ENCODE results near the gene TMBIM4.
A peak's percentile ranks its signal among the peaks of the same experiment; 100 is the strongest.
"Not testable (repeated sequence)": the region's sequence is repeated elsewhere in the genome, so short reads cannot be mapped to it uniquely, and the experiment has no call there.

TMBIM4 gene

DNA sequence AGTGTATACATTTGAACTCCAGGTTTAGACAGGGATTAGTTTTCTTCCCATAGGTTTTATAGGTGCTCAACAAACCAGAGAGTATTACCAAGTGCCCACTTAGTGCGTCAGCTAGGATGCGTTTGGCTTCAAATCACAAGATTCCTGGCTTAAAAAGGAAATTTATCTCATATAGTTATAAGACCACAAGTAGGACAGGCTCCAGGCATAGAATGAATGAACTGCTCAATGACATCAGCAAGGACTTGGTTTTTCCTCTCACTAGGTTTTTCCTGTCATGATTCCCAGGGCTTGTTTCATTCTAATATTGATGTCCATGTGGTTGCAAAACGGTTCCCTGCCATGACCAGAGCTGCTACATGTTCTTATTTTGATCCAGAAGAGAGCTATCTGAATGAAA lies 13.2 kb upstream of the TMBIM4 start:
- no peak for FAIRE-seq

DNA sequence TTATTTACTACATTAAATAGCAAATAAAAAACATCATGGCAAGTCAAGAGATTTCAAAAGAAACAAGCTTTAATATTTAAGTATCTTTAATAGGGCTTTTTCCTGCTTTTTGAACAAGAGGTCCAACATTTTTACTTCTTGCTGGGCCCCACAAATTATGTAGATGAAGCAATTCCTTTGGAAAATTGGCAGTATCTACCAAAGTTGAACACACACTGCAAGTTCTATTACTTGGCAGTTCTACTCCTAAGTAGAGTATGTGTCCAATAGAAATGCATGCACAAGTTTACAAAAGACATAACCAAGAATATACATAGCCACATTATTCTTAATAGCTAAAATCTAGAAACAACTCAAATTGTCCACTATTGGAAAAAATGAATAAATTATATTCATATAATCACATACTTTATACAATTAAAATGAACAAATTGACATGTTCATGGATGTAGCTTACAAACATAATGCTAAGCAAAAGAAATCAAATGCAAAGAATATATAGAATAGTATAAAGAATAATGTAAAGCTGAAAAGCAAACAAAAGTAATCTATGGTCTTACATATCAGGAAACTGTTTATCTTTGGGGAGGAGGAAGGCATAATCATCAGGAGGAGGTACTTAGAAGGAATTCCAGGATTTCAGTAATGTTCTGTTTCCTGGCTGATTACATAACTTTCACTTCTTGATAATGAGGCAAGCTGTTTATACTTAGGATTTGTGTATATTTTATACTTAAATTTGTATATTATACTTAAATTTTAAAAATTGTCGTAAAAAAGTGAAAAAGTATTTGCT lies 6.5 kb upstream of the TMBIM4 start:
- FAIRE-seq = peak; percentile 44

DNA sequence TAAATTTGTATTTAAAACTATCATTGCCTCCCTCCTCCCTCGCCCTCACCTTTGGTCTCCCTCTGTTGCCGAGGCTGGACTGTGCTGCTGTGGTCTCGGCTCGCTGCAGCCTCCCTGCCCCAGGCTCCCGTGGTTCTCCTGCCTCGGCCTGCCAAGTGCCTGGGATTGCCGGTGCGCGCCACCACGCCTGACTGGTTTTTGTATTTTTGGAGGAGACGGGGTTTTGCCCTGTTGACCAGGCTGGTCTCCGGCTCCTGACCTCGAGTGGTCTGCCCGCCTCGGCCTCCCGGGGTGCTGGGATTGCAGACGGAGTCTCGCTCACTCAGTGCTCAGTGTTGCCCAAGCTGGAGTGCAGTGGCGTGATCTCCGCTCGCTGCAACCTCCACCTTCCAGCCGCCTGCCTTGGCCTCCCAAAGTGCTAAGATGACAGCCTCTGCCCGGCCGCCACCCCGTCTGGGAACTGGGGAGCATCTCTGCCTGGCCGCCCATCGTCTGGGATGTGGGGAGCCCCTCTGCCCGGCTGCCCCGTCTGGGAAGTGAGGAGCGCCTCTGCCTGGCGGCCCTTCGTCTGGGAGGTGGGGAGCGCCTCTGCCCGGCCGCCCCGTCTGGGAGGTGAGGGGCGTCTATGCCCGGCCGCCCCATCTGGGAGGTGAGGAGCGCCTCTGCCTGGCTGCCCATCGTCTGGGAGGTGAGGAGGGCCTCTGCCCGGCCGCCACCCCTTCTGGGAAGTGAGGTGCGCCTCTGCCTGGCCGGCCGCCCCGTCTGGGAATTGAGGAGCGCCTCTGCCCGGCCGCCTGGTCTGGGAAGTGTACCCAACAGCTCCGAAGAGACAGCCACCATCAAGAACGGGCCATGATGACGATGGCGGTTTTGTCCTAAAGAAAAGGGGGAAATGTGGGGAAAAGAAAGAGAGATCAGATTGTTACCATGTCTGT lies 4.9 kb upstream of the TMBIM4 start:
- FAIRE-seq = not testable (repeated sequence)

DNA sequence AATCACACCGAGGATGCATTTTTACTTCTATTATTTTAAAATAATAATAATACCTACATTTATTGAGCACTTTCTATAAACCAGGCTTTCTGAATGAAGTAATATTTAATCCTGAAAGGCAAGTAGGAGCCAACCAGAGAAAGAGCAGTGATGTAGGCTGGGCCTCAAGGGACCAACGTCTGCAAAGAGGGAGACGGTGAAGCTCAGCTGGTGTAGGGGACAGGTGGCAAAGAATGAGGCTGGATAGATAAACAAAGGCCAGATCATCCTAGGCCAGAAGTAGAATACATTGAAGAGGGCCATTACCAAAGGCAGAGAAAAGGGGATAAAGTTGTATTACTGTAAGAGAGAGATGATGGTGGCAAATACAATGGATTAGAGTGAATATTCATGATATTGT lies 810 bp upstream of the TMBIM4 start:
- FAIRE-seq = no peak

DNA sequence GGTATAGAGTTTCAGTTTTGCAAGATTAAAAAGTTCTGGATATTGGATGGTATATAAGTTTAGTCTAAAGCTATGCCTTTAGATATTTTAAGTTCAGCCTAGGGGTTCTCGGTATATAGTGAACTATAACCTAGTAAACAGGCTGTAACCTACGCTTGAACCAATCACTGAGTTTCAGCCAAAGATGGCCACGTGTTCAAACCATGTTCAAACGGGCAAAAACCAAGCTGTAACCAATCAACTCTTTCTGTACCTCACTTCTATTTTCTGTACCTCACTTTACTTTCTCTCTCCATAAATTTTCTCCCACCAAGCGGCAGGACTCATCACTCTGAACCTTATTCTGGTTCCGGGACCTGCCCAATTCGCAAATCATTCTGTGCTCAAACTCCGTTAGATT lies 1.4 kb downstream of the TMBIM4 start:
- no peak for FAIRE-seq

DNA sequence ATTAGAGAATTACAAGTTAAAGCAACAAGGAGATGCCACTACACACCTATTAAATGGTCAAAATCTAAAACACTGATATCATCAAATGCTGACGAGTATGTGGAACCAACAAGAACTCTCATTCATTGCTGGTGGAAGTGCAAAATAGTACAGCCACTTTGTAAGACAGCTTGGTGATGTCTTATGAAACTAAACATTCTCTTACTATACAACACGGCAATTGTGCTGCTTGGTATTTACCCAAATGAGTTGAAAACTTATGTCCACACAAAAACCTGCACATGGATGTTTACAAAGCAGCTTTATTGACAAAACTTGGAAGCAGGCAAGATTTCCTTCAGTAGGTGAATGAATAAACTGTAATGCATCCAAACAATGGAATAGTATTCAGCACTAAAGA lies 3.2 kb downstream of the TMBIM4 start:
- FAIRE-seq = no peak

DNA sequence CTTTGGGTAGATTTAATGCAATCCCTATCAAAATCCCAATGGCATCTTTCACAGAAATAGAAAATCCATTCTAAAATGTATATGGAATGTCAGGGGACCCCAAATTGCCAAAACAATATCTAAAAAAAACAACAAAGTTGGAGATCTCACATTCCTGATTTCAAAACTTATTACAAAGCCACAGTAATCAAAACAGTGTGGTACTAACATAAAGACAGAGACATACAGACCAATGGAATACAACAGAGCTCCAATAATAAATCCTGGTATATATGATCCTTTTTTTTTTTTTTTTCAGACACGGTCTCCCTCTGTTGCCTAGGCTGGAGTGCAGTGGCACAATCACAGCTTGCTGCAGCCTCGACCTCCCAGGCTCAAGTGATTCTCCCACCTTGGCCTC lies 4.7 kb downstream of the TMBIM4 start:
- no peak for FAIRE-seq

DNA sequence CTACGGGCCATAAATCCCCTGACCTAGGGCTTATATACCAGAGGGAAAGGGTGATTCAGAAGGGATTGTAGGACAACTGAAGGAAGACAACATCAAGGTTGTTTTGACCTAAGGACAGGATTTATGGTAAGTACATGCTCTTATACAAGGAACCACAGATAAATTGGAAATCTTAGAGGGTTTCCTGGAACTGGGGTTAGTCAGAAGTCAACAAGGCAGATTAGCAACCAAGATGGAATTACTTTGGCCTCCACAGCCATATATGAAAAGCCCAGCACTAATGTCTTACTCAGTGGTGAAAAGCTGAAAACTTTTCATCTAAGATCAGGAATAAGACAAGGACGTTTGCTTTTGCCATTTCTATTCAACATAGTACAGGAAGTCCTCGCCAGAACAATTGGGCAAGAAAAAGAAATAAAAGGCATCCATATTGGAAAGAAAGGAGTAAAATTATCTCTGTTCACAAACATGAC lies 5.4 kb downstream of the TMBIM4 start:
- FAIRE-seq = no peak

DNA sequence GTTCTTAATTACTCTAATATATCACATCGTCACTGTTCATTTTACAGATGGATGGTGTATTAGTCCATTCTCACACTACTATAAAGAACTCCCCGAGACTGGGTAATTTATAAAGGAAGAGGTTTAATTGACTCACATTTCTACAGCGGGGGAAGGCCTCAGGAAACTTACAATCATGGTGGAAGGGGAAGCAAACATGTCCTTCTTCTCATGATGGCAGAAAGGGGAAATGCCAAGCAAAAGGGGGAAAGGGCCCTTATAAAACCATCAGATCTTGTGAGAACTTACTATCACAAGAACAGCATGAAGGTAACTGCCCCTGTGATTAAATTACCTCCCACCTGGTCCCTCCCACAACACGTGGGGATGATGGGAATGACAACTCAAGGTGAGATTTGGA lies 6.5 kb downstream of the TMBIM4 start:
- FAIRE-seq = no peak

DNA sequence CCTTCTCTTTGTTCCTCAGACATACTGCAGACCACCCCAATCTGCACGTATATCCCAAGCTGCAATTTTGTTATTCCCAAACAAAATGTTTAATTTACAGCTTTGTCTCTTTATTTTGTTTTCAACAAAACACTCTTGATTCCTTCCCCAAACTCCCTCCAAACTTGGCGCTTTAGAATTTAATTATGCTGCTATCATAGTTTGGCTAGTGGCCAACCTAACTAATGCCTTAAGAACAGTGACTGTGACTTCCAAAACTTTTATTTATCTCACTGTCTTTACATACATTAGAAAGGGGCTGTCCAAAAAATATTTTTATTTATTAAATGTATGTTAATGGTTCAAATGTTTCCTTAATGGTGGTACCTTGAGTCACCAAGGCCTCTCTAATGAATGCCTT lies 7.1 kb downstream of the TMBIM4 start:
- FAIRE-seq = no peak

DNA sequence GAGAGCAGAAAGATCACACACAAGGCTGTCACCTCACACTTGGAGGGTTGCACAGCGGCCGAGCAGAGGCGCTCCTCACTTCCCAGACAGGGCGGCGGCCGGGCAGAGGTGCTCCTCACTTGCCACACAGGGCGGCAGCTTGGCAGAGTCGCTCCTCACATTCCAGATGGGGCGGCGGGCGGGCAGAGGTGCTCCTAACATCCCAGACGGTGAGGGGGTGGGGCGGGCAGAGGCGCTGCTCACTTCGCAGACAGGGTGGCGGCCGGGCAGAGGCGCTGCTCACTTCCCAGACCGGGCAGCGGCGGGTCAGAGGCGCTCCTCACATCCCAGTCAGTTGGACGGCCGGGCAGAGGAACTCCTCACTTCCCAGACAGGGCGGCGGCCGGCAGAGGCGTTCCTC lies 9.1 kb downstream of the TMBIM4 start:
- no peak for FAIRE-seq

DNA sequence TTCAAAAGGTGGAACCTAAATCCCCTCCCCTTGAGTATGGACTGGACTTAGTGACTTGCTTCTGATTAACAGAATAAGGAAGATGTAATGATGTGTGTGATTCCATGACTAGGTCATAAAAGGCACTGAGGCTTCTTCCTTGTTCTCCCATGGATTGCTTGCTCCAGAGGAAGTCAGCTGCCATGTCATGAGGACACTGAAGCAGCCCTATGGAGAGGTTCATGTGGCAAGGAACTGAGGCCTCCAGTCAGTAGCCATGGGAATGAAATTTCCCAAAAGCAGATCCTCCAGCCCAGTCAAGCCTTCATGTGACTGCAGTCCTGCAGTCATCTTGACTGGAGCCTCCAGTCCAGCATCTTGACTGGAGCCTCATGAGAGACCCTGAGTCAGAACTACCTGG lies 10.7 kb downstream of the TMBIM4 start:
- FAIRE-seq = no peak

DNA sequence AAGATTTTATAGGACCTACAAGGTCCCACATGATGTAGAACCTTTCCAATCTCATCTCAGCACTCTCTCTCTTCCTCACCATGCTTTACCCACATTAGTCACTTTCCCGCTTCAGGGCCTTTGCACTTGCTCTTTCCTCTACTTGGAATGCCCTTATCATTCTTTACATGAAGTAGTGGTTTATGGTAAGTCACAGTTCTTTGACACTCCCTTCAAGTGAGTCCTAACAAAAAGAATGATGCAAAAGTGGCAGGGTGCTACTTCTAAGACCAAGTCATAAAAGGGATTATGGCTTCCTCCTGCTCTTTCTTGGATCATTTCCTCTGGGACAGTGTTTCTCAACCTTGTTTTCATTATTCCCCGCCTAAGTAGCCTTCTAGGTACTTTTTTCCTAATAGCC lies 13.1 kb downstream of the TMBIM4 start:
- no peak for FAIRE-seq

DNA sequence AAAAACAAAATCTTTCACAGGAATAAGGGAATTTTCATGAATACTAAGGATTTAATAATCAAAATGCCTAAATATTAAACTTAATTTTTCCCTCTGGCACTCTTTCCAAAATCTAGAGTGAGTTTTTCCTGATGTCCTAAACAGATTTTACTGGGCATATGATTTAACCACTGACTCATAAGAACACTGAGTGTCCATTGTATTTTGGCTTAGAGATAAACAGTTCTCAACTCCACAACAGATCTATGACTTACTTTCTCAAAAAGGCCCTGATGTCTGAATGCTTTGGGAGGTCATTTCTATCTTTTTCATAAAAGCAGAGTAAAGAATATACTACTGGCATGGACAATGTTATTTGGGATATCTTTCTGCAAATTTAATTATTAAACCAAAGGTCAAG lies 15.0 kb downstream of the TMBIM4 start:
- no peak for FAIRE-seq

DNA sequence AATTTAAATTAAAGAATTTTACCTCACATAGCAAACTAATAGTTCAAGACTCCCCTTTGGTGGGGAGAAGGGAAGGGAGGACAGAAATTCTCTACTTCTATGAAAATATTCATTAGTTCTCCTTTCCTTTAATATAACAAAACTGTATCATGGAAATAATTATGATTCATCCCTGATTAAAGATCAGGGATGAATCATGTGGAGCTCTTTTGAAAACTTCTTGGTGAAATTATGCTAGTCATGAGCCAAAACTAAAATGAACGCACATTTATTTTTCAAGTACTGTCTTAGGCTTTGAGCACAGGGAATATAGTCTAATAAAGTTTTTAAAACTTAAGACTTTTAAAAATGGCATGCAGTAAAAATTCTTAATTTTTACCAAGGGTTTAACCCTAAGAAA lies 17.1 kb downstream of the TMBIM4 start:
- FAIRE-seq = no peak

DNA sequence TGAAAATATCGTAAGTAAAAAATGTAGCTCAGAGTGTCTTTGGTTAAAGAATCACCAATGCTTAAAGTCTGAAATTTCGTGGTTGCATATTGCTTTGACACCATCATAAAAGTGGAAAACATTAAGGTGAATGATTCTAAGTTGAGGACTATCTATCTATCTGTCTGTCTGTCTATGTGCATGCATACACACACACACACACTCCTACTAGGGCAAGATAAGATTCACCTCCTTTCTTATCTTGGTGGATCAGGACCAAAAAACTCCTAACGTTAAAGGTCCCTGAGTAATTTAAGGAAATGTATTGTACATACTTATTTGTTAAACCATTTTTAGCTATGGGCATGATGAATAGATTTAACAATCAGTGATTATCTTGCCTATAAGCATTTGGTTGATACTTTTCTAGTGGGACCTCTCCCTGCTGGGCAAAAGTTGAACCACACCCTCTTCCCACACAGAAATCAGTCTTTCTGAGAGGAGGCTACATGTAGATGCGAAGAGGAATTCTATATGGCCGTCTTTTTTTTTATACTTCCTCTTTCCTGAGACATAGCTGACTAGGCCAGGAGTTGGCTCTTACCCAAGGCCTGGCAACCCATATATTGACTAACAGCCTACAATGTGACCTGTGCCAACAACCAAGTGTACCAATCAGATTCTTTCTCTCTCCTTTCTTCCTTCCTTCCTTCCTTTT lies 19.9 kb downstream of the TMBIM4 start:
- no peak for FAIRE-seq

DNA sequence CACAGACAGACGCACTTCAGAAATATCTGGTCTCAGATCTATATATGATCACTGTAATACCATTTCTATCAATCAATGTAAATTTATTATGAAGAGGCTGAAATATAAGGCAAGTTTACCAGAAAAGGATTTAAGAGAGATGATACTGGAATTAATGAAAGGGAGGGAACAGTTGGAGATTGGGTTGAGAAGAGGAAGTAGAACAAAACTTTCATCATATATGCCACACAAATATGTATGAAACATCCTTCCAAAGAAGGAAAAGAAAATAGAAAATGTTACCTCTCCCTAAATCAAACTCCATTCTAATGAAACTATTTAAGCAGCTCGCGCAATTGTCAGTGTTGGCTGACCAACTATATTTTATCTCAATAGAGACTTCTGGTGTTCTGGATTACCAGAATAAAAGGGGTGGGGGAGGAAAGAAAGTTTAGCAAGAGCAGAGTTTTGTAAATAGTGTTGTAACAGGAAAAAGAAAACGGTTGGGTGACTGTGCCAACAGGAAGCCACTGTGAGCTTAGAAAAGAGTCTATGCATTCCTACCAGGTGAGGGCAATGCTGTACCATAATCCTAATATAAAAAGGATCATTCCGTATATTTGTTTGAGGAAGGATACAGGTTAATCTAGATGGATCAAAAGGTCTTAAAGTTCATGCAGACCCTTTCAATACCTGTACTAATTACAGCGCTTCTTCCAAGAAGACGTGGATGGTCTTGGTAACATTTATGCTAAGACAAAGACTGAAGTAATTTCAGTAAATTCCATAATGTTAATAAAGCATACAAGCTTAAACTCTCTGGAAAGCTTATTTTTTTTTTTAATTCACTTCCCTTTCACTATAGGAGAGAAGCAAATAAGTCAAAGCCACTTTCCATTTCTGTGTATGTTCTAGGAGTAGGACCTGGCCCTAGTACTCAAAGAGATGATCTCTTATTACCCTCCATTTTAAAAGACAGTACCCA lies 24.7 kb downstream of the TMBIM4 start:
- FAIRE-seq = no peak

DNA sequence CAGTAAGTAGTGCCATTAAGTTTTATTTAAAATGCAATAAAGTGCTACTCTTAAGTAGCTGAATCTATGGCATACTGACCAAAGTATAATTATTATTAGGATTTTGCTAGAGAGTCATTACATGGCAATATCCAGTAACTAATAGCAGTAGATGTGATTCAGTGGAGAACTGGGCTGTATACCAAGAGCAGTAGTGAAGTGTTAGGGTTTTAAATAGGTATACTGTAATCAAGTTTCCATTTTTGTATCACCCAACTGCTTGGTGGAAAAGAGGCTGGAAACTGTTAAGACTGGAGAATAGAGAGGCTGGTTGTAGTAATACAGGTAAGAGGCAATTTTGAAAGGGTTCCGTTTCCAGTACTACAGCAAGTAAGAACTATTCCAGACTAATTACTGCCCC lies 25.9 kb downstream of the TMBIM4 start:
- FAIRE-seq = no peak

DNA sequence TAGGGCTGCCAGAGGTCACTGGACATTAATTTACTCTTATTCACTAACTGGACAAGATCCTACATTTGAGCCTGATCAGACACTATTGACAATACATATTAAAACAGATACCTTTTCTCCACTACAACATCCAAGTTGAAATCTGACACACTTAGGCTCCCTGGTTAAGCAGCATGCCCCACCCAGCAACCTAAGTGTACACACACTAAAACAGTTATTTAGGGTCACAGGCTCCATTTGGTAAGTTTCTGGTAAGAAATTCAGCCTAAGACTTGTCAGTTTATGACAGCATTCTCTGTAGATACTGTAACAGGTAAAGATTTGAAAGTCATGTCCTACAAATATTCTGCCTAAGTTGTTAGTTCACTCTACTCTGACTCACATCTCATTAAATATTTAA lies 27.0 kb downstream of the TMBIM4 start:
- no peak for FAIRE-seq

DNA sequence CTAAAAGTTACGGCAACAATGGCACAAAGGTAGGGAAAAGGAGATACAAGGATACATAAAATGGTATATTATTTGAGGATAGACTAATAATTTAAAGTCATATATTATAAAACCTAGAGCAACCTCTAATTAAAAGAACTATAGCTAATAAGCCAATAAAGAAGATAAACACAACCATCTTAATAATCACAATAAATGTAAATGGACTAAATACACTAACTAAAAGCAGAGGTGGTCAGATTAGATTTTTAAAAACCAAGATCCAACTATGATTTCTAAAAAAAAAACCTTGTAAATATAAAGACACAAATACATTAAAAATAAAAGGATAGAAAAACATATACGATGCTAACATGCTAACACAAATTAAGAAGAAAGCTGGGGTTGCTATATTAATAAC lies 28.5 kb downstream of the TMBIM4 start:
- peak; percentile 61 for FAIRE-seq

DNA sequence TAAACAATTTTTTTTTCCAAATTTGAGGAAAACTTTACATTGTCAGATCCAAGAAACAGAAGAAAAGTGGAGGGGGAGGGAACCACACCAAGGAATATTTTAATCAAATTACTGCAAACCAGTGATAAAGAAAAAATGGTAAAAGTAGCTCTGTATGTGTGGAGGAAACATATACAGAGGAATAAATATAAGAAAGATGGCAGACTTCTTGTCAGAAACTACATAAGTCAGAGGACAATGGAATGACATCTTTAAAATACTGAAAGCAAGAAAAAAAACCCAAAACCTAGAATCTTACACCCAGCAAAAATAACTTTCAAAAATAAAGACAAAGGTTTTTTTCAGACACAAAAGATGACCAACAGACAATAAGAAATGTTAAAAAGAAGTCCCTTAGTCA lies 29.1 kb downstream of the TMBIM4 start:
- FAIRE-seq = no peak

DNA sequence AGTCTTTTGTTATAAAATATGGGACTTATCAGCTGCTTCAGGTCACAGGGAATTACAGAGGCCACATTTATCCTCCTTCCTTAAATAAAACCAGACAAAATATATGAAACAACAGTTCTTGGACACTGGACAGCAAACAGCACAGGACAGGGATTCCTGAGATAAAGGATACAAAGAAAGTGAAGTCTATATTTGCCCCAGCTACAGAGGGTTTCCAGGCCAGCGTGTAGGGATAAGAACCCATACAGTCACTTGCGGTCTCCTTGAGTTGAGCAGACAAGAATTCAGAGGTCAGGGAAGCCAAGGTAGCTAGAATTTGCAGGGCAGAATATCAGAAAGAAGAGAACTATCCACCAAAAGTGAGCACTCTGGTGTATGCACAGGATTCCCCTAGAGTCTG lies 30.5 kb downstream of the TMBIM4 start:
- no peak for FAIRE-seq
